MCF 10A (cell line): Measurements from ENCODE around the gene TMC8. TPM values are rescaled to one million over a fixed set of nuclear protein-coding genes. Genes with fewer than 3 reads are reported as not detected.
A peak's percentile ranks its signal among the peaks of the same experiment; 100 is the strongest.

ENCODE experiments used
- BruUV-seq: library from RNA; stranded (reverse); fragments of 400-500 nt; replicated peaks from 2 replicates; lab custom pipeline; 2021; lab: Mats Ljungman, UMichigan
- CTCF ChIA-PET: fragments of 300-600 bp; sonication (Branson Sonifier 250); formaldehyde crosslinking; extraction: SDS; loops from one replicate; lab custom pipeline; 2021; ENCODE audit warnings: antibody characterized with exemption, inconsistent platforms; lab: Yijun Ruan, JAX
- POLR2A ChIA-PET: fragments of 300-600, 350-650 bp; sonication (Branson Sonifier 250); formaldehyde crosslinking; extraction: SDS; loops from one replicate; lab custom pipeline; 2020; ENCODE audit warnings: antibody characterized with exemption, inconsistent platforms; lab: Yijun Ruan, JAX
- DNase-seq: peaks from one replicate; pipeline ENCODE4 v3.0.0-alpha.2; 2018; ENCODE audit not compliant: unreplicated experiment
- H3K27ac Mint-ChIP-seq: one replicate; pipeline ENCODE4 v1.8.0; 2022; ENCODE audit warnings: mild to moderate bottlenecking, low read depth, mixed read lengths; ENCODE audit not compliant: unreplicated experiment
- H3K27me3 Mint-ChIP-seq: one replicate; pipeline ENCODE4 v1.8.0; 2022; ENCODE audit warnings: mixed read lengths; ENCODE audit not compliant: insufficient read depth, unreplicated experiment
- H3K36me3 Mint-ChIP-seq: one replicate; pipeline ENCODE4 v1.8.0; 2022; ENCODE audit warnings: mild to moderate bottlenecking, moderate library complexity, mixed read lengths; ENCODE audit not compliant: insufficient read depth, unreplicated experiment
- H3K4me1 Mint-ChIP-seq: one replicate; pipeline ENCODE4 v1.8.0; 2022; ENCODE audit warnings: mixed read lengths; ENCODE audit not compliant: insufficient read depth, unreplicated experiment
- H3K4me3 Mint-ChIP-seq: one replicate; pipeline ENCODE4 v1.8.0; 2022; ENCODE audit warnings: mild to moderate bottlenecking, moderate library complexity, mixed read lengths; ENCODE audit not compliant: unreplicated experiment
- H3K9me3 Mint-ChIP-seq: one replicate; pipeline ENCODE4 v1.8.0; 2022; ENCODE audit warnings: mixed read lengths; ENCODE audit not compliant: unreplicated experiment
- CTCF ChIP-seq: fragments of 200-600 bp; IDR thresholded peaks from one replicate; pipeline ENCODE4 v1.8.0; 2022; ENCODE audit warnings: antibody characterized with exemption, mild to moderate bottlenecking; ENCODE audit not compliant: unreplicated experiment
- intact Hi-C: fragments of 100-400 bp; cut with micrococcal nuclease; formaldehyde crosslinking; loops from 2 replicates; pipeline ENCODE4 v1.14.1; 2022
- total RNA-seq: library from RNA; stranded (reverse); gene quantifications from 2 replicates; pipeline ENCODE4 v1.2.3, GENCODE V29; 2022

The TMC8 gene
- total RNA-seq, 1 experiment from 2014 or later, result not detected

GRCh38 chr17:78179372-78179771 is 48.8 kb downstream of the TMC8 start:
- BruUV-seq, result no TSS peak
- Mint-ChIP-seq H3K9me3 (no peaks in the 10 kb centered on the region), H3K27ac (peak overlapping the region; percentile 8), H3K36me3 (peaks cover 19% of the 10 kb centered on the region), H3K4me1 (peaks cover 9% of the 10 kb centered on the region), H3K4me3 (no peak overlapping the region), H3K27me3 (no peaks in the 10 kb centered on the region)
- TF ChIP-seq CTCF, result no peak
- ChIA-PET CTCF (interaction anchor here (1.1 kb wide), 1 partner anchor 67 kb away, joined by 3 read pairs; no protein-coding TSS in a partner anchor), POLR2A (interaction anchor here (0.5 to 0.7 kb wide), 2 partner anchors 51 to 213 kb away, joined by 3 read pairs; no protein-coding TSS in a partner anchor)
- peak; percentile 74 for DNase-seq
- intact Hi-C loops, result no loop called here

- H3K27ac Mint-ChIP-seq, result no peak overlapping the region
- no peaks in the 10 kb centered on the region for H3K27me3 Mint-ChIP-seq
- H3K4me1 Mint-ChIP-seq, result peaks cover 10% of the 10 kb centered on the region
- H3K9me3 Mint-ChIP-seq, result no peaks in the 10 kb centered on the region
- intact Hi-C loops, result no loop called here
- CTCF ChIA-PET, result interaction anchor here (1.1 kb wide), 1 partner anchor 67 kb away, joined by 3 read pairs; no protein-coding TSS in a partner anchor
- DNase-seq, result no peak
- no peak for TF ChIP-seq CTCF
- POLR2A ChIA-PET, result no interaction called here
- peaks cover 17% of the 10 kb centered on the region for H3K36me3 Mint-ChIP-seq
- no peak overlapping the region for H3K4me3 Mint-ChIP-seq
- BruUV-seq, result no TSS peak
Observed at GRCh38 chr17:78180083-78180482, 49.5 kb downstream of the TMC8 start.

GRCh38 chr17:78180508-78180907 is 49.9 kb downstream of the TMC8 start:
- CTCF ChIA-PET, result interaction anchor here (0.5 to 0.7 kb wide), 2 partner anchors 10 to 14 kb away, joined by 3 read pairs; no protein-coding TSS in a partner anchor

GRCh38 chr17:78182504-78182903 is 51.9 kb downstream of the TMC8 start:
- H3K27ac Mint-ChIP-seq, result no peak overlapping the region
- BruUV-seq, result no TSS peak
- H3K4me3 Mint-ChIP-seq, result no peak overlapping the region
- no peak for DNase-seq
- intact Hi-C loops, result no loop called here
- TF ChIP-seq CTCF, result no peak
- H3K9me3 Mint-ChIP-seq, result no peaks in the 10 kb centered on the region
- H3K4me1 Mint-ChIP-seq, result peaks cover 18% of the 10 kb centered on the region
- CTCF ChIA-PET, result interaction anchor here (0.6 to 1.4 kb wide), 4 partner anchors 33 to 127 kb away, joined by 3 to 10 read pairs (median 4); no protein-coding TSS in a partner anchor
- H3K36me3 Mint-ChIP-seq, result peaks cover 16% of the 10 kb centered on the region
- POLR2A ChIA-PET, result interaction anchor here (0.6 kb wide), 1 partner anchor 33 kb away, joined by 4 read pairs; no protein-coding TSS in a partner anchor
- H3K27me3 Mint-ChIP-seq, result no peaks in the 10 kb centered on the region

More at GRCh38 chr17:78180508-78180907, 49.9 kb downstream of the TMC8 start:
- peaks cover 13% of the 10 kb centered on the region for H3K36me3 Mint-ChIP-seq
- intact Hi-C loops, result no loop called here
- POLR2A ChIA-PET, result no interaction called here
- no peak for DNase-seq
- H3K27ac Mint-ChIP-seq, result no peak overlapping the region
- BruUV-seq, result no TSS peak
- TF ChIP-seq CTCF, result no peak
- H3K9me3 Mint-ChIP-seq, result no peaks in the 10 kb centered on the region
- no peak overlapping the region for H3K4me3 Mint-ChIP-seq
- peaks cover 12% of the 10 kb centered on the region for H3K4me1 Mint-ChIP-seq
- H3K27me3 Mint-ChIP-seq, result no peaks in the 10 kb centered on the region
